Measurements from ENCODE around the gene PHF24.
"Not testable (repeated sequence)": the region's sequence is repeated elsewhere in the genome, so short reads cannot be mapped to it uniquely, and the experiment has no call there.

Gene PHF24

DNA sequence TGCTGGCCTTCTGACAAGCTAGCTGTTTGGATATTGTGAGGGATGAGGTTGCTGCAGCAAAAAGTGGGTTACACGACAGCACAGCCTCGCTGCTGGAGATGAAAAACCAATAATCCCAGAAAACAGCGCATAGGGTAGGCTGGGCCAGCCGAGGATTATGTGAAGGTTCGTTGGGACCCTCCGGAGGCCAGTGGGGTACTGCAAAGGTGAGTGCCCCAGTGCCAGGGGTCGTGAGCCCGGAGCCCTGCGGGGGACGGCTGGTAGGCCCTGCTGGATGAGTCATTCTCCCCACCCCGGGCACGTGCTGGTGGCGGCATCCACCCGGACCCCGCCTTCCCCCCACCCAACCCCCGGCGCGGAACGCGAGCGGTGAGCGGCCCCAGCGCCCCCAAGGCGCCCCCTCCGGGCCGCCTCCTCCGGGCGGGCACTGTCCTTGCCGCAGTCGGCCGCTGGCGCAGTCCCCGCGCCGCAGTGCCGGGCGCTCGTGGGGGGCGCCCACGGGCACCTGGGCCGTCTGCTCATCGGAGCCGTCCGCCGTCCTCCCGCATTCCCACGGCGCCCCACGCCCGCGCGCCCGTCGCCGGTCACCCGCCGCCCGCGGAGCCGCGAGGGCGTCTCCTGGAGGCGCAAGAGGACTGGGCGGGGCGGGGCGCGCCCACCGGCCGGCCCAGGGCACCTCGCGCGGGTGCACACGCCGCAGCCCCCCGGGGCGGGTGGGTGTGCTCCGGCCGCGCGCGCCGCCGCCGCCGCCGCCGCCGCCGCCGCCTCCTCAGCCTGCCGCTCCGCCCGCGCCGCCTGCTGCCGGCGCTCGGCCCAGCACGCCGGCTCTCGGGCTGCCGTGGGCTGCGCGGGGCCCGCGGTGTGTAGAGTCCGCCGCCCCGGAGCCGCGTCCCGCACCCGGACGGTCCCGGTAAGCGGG lies at the start of gene PHF24:
PHF24 (plus strand) TSS at position 794 of the 919 bp plus-strand sequence. CDS start 13,014 bp downstream, outside the sequence.
- DNase-seq = peak; percentile 28 to 70 (median 56)

DNA sequence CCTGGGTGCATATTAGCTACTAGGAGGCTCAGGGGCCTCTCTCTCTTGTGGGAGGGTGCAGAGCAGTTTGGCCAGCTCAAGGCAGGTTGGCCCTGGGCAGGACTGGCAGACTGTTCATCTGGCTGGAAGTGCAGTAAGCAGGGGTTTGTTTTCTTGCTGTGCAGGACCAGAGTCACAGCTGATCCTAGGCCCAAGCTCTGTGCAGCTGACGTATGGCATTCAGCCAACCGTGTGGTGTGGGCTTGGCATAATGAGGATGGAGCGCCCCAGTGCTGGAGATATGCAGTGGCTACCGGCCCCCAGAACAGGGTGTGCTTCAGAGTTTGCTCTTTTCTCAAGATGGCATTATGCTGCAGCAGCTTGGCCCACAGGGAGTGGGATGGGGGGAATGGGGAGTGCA lies 31.0 kb upstream of the PHF24 start:
- no peak for DNase-seq

DNA sequence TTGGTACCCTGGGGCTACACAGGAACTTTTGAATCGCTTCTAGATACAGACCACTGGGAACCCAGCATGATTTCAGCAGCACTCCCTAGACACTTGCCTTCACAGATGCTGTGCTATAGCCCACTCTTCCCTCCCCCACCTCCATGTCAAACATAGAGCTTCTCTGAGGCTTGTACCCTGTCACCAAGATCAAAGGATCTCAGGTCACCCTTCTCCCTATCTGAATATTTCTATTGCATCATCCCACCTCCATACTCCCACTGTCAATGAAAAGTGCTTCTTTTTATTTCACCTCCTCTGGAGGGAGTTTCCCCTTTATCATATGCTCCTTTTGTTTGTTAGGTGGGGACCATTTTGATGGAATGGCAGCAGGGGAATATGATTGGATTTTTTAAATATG lies 29.2 kb upstream of the PHF24 start:
- DNase-seq = no peak

DNA sequence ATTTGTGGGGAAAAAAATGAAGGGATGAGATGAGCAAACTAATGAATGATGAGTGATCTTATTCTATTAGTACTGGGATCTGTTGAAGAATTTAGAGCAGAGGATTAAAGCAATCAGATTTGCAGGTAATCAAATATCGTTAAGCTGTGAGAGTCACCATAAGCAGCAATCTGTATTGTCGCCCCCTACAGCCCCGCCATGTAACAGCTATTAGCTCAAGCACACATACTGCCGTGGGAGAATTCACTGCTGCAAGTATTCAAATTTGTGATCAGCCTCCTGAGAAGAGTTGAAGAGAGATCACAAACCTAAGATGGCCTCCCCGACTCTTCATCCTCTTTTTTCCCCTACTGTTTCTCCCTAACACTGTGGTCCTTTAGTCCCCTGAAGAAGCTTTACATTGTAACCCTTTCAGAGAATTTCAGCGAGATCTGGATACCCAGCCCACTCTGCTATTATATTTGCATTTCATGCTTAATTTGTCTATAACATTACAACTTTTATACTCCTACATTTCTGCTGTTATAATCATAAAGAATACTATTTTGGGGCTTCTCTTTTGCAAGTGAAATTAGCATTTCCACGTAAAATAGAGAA lies 28.5 kb upstream of the PHF24 start:
- peak; percentile 27 to 39 (median 38) for DNase-seq

DNA sequence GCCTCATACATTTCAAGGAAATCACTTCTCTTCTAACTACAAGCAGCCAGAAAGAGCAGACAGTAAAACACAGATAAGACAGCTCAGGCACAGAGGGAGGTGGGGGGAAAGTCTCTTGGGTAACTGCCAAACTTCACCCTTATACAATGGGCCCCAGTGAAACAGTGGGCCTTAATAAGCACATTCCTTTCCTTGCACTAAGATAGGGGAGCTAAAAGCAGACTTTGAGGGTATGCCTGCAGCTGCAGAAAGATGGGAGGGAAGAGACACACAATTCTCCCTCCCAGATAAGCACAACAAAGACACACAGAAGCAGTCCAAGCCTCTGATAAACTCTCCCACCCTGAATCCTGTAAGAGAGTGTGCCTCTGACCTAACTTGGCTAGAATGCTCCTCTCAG lies 18.1 kb upstream of the PHF24 start:
- not testable (repeated sequence) for DNase-seq

DNA sequence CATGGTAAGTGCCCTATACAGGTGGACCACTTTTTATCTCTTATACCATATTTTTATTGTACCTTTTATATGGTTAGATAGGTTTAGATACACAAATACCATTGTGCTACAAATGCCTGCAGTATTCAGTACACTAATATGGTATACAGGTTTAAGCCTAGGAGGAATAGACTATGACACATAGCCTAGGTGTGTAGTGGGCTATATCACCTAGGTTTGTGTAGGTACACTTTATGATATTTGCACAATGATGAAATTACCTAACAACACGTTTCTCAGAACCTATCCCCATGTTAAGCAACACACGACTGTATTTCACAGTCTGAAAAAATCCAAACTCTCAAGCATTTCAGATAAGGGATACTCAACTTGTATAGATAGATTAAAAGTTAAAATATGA lies 9.6 kb upstream of the PHF24 start:
- DNase-seq = no peak

DNA sequence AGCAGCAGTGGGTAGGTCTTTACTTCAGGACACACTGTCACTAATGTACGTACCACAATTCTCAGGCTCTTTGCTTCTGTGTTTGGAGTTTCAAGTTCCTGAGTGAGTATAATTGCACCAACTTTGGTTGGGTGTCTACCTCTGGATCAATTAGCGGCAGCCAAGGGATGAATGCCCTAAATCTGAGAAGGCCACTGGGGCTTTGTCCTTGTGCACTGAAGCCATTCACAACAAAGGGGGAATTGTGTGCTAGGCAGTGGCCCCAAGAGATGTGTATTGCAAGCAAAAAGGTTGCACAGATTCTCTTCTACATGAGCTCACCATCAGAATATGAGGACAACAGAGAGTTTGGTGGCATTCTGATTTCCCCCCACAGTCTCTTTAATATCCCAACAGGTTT lies 3.9 kb upstream of the PHF24 start:
- DNase-seq = no peak

DNA sequence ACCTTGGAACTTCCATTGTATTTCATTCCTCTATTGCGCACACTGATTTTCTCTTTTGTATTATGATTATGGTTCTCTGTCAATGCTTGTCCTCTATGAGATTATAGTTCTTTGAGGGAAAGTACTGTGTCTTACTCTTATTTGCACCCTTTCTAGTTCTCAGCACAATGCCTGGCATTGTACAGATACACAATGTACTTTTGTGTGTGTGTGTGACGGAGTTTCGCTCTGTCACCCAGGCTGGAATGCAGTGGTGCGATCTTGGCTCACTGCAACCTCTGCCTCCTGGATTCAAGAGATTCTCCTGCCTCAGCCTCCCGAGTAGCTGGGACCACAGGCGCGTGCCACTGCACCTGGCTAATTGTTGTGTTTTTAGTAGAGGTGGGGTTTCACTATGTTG lies 2.0 kb upstream of the PHF24 start:
- not testable (repeated sequence) for DNase-seq

DNA sequence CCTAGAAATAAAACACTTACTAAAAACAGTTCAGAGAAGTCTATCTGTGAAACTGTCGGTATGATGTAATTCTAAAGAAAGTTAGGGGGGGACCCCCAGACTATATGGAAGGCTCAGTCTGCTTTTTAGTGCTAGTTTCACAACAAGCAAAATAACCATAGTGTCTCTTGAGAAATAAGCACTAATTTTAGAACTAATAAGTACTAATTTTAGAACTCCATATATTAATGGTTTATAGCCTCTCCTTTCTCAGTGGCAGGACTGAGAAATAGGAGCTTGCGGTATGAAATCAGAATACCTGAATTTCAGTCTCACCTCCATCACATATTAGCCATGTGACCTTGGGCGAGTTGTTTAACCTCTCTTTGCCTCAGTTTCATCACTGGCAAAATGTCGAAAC lies 1.4 kb upstream of the PHF24 start:
- DNase-seq = peak in 1 of 3 donors; percentile 14

DNA sequence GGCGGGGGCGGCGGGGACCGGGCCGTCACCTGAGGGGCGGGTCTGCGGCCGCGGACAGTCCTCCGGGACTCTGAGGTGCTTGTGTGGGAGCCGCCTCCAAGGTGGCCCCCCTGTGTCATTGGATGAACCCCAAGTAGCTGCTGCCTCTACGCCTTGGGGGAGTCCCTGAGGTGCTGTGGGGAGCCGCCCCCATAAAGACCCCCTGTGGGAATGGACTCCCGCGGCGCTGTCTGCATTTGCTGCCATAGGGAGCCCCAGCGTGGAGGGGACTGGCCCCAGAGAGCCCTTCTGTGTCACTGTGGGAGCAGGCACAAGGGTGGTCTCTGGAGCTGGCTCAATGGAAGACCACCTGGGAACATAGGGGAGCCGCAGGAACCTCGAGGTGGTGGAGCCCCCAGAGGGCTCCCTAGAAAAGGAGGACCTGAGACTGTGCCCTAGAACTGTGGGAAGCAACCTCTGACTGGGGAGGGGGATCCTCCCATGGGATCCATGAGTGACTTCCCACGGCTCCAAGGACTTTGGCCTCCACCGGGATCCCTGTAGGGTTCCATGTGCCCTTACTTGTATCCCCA lies 412 bp downstream of the PHF24 start:
- DNase-seq = no peak

DNA sequence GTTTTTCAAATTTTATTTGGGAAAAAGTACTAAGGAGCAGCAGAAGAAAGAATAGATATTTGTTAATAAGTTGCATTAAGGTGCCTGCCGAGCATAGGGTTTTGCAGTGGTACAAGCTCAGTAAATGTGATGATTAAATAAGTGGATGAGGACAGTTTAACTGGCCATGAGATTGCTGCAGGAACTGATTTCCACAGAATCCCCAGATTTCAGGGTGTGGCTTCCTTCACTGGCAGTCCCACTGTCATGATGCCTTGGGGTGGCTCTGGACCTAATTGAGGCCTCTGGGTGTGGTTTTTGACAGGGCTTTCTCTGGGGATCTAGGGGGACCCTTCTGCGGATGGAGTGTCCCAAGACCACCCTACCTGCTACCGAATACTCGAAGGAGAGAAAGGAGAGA lies 1.4 kb downstream of the PHF24 start:
- DNase-seq = peak in 1 of 3 donors; percentile 30

DNA sequence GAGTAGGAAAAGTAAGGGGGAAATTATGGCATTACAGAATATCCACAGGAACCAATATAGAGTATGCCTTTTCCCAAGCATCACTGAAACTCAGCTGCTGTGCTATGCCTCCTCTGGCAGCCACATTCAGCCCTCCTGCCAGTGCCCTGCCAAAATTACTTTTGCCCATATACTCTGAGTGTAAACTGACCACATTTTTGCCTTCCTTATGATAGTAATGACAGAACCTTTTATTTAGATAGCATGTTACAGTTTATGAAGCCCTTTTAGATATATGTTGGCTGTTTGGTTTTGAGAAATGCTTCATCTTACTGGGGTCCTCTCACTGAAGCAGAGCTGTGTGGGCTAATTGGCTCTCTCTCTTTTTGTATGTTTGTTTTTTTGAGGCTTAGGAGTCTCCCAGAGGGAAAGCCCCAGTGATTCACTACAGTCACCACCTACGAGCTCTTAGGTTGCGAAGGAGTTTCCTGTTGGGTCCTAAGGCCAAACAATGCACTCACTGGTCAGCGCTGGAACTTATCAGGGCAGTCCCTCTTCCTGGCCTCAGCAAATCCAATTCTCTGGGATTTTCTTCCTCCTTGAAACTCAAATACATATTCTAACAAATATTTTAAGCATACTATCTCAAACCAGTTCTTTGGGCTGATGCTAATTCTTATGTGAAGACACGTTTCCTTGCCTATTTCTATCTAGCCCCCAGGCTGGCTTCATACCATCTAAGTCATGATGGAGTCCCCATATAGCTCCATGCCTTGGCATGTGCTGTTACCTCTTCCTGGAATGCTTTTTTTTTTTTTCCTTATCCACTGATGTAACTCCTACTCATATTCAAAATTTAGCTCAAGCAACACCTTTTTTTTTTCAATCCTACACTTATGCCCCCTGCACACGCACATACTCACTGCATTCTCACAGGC lies 3.7 kb downstream of the PHF24 start:
- peak; percentile 85 to 93 (median 88) for DNase-seq

DNA sequence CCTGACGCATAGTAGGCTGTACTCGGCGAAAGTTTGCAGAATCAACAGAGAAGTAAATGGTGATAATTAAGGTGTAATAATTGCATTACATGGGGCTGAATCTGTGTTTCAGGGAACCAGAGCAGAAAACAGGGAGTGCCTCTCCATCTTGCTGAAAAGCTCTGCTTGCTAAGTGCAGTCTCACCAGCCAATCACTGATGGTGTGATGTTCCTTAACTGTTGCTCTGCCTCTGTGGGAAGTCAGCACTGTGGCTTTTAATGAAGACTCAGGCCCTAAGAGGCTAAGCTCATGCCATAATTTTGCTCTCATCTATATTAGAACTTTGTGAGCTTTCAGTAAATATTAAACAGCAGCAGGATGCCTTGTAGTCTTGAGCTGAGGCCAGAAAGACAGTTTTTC lies 4.5 kb downstream of the PHF24 start:
- DNase-seq = no peak

DNA sequence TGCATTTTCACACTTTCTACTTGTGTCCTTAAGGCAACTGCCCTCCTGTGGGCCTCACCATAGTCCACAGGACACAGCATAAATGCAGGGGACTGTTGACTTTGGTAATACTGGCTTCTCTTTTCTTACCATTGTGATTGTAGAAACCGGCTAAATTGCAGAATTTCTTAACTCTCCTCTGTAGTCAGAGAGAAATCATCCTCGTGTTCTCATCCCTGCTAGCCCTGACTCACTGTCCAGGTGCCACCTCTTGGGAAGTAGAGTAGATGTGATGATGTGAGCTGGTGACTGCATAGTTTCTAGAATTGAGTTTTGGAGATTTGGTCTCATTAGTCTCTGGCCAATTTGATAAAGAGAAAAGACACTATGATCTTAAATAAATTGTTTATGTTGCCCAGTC lies 5.5 kb downstream of the PHF24 start:
- DNase-seq = peak in 2 of 3 donors; percentile 21 to 40

DNA sequence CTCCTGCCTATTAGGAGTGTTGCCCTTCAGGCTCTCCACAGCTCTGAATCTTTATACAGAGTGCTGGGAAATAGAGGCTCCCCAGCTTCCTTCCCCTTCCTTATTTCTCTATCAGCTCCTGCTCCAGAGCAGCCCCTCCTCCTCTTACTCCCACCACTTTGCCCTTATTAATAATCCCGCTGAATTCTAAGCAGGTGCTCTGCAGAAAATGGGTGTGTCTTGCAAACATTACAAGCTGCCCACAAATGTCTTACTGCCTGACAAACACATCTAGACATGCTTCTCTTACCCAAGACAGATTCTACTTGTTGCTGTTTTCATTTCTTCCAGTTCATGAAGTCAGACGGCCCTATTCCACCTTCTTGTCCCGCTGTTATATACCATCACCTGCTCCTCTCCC lies 6.4 kb downstream of the PHF24 start:
- DNase-seq = no peak

DNA sequence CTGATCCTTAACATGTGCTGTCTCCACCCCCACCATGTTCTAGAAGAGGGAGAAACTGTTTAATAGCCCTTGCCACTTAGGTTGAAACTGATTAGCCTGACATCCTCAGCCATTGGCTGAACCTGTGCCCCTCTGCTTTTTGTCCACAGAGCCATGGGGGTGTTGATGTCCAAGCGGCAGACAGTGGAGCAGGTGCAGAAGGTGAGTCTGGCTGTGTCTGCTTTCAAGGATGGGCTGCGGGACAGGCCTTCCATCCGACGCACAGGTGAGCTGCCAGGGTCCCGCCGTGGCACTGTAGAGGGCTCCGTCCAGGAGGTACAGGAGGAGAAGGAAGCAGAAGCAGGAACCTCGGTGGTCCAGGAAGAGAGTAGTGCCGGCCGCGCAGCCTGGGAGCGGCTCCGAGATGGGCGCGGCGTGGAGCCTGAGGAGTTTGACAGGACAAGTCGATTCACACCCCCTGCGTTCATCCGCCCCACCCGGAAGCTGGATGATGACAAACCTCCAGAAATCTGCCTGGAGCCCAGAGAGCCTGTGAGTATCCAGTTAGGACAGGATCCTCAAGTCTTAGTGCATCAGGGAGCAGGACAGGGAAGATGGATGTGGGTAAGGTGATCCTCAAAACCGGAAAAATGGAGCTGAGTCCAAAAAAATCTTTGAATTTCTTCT lies 13.2 kb downstream of the PHF24 start:
- no peak for DNase-seq

DNA sequence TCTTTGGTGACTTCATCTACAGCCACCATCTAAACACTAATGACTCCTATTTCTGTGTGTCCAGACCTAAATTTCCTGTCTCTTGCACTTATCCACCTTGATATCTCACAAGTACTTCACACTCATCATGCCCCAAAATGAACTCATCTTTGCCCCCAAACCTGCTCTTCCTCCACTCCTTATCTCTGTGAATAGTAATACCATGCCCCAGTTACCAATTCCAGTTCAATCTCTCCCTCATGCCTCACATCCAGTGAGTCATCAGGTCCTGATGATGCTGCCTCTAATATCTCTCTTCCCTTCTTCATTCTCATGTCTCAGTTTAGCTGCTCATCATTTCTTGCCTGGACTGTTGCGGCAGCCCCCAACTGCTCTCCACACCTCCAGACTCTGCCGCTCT lies 16.6 kb downstream of the PHF24 start:
- no peak for DNase-seq

DNA sequence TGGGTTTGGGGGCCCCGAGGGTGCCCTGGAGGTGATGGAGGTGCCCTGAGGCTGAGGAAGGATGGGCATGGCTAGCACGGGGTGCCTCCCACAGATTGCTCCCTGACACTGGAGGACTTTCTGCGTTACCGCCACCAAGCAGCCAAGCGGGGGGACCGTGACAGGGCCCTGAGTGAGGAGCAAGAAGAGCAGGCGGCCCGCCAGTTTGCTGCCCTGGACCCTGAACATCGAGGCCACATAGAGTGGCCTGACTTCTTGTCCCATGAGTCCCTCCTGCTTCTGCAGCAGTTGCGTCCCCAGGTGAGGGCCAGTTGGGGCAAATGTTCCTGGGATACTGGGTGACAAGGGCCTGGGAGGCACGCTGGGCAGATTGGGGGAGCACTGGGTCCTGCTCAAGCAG lies 18.4 kb downstream of the PHF24 start:
- no peak for DNase-seq

DNA sequence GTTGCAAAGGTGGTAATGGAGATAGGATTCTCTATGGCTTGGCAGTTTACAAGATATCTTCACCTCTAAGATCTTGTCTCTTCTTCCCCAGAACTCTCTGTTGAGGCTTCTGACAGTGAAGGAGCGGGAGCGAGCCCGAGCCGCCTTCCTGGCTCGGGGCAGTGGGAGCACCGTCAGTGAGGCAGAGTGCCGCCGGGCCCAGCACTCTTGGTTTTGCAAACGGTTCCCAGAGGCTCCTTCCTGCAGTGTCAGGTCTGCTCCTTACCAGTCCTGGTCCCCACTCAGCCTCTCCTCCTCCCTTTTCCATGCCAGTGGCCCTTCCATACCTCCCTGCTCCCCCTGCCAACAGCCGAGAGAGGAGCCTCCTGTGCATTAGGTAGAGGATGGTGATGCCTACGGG lies 18.9 kb downstream of the PHF24 start:
- no peak for DNase-seq

DNA sequence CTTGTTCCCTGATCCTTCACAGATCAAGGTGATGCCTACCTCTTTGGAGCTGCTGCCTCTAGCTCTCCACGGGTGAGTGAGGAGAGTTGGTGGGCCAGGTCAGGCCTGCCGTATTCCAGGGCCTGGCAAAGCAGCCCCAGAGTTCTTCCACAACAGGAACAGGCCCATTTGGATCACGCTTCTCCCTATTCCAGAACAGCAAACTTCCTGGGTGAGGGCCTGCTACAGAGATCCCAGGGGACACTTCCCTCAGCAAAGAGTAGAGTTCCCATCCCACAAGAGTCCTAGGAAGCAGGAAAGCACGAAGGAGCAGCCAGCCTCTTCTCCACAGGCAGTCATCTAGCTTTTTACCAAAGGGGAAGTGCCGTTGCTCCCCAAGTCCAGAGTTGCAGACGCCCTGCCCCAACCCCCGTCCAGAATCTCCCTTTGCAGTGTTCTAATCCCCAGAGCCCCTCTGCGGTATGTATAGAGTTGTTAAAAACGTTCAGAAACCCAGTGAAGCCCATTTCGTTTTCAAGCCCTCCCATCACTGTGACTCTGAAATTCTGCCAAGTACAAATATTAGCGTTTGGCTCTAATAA lies 22.2 kb downstream of the PHF24 start:
- DNase-seq = no peak

DNA sequence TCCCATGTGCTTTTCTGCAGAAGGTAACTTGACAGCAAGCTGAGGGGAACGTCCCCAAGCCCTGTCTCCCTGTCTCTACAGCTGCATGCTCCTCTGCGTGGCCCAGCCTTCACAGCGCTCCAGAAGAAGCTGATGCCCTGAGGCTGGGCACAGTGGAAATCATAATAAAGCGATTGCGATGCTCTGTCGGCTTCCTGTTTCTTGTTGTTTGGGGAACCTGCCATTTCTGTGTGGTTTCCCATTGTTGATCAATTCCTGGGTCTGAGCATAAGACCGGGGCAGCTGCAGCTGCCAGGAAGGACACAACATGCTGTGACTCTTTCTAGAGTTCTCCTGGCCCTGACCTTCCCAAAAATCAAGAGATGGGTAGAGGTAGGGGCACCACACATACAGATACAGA lies 24.3 kb downstream of the PHF24 start:
- peak; percentile 79 to 89 (median 84) for DNase-seq

DNA sequence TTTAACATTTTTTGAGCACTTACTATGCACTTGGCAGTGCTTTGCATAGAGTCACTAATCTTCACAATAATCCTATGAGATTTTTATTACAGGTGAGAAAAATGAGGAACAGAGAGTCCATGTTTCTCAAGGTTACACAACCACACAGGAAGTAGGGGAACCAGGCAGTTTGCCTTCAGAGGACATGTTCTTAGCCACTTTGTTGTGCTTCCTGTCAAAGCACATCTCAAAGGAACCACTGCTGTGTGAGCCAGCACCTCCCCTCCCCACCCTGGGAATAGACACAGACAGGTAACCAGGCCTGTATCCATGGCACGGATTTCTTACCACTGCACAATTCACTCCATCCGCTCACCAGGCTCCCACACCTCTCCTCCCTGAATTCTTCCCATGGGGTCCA lies 25.1 kb downstream of the PHF24 start:
- no peak for DNase-seq
